ENCODE data around the gene NAALADL2.
"Not testable (repeated sequence)": the region's sequence is repeated elsewhere in the genome, so short reads cannot be mapped to it uniquely, and the experiment has no call there.

Gene NAALADL2

DNA sequence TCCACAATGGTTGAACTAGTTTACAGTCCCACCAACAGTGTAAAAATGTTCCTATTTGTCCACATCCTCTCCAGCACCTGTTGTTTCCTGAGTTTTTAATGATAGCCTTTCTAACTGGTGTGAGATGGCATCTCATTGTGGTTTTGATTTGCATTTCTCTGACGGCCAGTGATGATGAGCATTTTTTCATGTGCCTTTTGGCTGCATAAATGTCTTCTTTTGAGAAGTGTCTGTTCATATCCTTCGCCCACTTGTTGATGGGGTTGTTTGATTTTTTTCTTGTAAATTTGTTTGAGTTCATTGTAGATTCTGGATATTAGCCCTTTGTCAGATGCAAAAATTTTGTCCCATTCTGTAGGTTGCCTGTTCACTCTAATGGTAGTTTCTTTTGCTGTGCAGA is 564.7 kb downstream of the NAALADL2 start:
- not testable (repeated sequence) for DNase-seq (ENCODE audit: low spot score)

DNA sequence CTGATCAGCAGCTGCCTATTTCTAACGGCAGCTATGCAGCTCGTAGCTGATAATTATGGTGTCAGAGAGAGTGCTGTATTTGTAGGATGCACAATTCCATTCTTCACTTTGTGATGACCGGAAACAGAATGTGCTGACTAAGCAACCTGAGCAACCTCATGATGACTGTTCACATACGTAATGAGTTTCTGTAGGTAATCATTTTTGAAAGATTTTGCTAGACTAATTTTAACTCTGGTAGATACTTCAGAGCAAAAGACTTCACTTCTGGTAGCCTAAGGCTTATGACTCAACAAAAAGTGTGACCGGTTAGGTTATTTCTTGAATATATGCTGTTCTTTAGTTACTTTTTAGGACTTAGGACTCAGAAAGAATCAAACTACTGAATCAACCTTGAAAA is 567.7 kb downstream of the NAALADL2 start:
- DNase-seq (ENCODE audit: low spot score): no peak

DNA sequence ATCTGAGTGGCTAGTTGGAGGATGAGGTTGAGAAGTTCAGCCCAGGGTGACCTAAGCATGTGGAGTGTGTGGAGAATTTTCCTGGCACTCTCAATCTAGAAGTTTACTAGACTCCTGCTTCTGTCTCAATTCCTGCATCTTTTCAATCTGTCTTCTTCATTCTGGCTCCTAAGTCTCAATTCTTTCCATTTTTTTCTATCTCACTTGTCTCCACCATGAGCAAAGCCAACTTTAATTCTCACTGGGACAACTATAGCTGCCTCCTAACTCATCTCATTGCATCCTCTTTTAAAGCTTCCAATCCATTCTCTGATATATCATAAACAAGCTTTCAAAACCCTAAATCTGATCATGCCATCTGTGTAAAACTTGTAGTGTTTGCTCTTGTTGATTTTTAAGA is 569.3 kb downstream of the NAALADL2 start:
- DNase-seq (ENCODE audit: low spot score): no peak

DNA sequence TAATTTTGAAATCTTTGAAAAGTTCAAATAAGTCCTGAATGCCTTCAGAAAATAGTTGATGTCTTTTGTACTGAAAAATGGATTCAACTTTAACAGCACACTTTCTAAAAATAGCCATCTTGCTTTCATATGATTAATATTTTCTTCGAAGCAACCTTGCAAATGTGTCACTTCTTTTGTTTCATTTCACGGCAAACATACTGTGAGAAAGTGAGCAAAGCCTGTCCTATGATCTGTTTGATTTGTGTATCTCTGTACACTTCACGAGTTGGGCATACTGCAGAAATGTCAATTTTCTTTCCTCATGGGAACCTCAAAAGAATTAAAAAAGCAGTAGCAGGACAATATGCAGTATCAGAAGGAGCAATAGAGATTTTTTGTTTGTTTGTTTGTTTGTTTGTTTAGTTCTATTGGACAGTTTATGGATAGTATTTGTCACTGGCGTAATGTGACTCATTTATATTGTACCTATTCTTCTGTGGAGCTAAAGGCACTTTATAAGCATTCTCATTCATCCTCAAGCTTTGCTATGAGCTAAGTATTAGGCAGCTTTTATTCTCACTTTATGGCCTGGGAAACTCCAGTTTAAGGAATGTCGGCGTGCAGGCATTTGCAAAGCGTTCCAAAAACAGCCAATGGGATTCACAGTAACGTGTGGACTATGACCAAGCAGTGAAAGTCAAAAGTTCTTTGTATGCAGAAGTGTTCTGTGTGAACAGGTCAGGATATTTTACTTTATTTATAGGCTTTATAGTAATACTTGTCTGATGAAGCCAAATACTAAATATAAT is 572.0 kb downstream of the NAALADL2 start:
- DNase-seq (ENCODE audit: low spot score): no peak

DNA sequence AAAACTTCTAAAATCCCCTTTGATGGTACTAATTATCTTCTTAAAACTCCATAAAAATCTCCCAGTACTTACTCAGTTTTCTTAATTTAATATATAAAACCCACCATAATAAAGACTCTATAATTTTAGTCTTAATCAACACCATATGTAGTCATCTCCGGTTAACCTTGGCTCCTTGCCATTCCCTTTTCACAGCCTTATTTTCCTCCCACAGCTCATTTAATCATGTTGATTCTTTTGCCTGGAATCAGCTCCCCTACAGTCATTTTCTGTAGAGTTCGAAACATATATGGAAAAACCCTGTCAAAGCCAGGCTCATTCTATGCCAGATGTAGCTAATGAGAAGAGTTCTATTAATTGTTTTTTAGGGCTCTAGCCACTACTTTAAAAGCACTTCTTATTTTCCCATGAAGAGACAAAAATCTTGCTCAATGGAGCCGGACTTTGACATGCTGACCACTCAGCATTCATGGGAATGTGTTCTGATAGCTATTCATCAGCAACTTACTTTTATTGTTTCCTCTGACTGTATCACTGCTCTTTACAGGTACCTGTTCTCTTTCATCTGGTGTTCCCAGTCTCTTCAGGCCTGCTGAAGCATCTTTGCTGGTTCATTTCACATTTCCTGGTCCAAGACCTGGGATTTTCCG is 573.4 kb downstream of the NAALADL2 start:
- no peak for DNase-seq (ENCODE audit: low spot score)

DNA sequence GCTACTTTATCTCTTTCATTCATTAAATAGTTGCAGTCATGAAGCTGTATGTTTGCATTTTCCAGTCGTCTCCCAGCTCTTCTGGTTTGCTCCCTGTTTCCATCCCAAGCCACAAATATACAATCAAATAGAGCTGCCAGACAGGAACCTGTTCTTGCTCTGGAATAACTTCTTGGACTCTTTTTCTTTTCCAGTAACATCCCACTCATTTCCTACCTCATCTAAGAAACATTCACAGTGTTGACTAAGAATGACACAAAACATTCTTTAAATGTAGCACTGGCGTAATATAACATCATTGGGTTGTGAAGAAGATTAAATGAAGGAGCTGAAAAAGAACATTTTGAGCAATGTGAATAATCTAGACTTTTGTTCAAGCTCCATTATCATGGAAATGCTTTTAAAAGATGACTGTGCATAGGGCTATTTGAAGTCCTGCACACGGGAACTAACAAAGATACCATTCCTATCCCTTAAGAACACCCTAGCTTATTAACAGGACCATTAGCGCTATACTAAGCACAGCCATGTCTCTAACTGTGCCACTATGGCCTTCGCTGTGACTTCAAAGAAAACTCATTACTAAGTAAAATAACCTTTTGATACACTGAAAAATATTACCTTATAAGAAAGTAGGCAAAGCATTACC is 574.0 kb downstream of the NAALADL2 start:
- DNase-seq (ENCODE audit: low spot score): no peak

DNA sequence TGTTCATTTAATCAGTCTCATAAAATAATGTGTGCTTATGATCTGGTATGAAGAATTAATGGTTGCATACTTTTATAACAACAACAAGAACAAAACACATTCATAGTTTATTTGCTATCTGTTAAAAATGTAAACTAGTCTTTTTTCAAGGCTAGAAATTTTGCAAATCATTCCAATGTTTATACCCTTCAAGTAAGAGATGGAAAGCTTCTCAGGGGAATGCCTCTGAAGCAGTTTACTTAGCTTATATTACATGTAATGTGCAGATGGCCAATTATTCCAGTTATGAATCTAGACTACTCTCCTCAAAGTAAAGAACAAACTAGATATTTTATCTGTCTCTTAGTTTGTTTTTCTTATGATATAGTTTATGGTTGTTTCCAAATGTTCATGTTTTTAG is 575.4 kb downstream of the NAALADL2 start:
- no peak for DNase-seq (ENCODE audit: low spot score)

DNA sequence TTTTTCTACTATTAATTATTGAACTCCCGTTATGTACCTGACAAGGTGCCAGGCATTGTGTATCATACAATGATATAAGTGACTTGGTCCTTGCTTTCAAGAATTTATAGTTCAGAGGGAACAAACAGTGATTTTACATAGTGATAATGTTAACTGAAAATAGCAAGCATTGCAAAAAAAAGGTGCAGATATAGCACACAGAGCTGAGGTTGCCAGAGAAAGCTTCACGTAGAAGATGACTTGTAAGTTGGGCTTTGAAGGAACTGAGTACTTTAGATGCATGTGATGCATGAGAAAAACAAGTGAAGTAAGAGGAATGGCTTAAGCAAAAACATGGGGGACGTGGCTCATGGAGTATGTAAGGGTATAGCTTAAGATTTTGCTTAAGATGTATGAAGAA is 584.5 kb downstream of the NAALADL2 start:
- no peak for DNase-seq (ENCODE audit: low spot score)

DNA sequence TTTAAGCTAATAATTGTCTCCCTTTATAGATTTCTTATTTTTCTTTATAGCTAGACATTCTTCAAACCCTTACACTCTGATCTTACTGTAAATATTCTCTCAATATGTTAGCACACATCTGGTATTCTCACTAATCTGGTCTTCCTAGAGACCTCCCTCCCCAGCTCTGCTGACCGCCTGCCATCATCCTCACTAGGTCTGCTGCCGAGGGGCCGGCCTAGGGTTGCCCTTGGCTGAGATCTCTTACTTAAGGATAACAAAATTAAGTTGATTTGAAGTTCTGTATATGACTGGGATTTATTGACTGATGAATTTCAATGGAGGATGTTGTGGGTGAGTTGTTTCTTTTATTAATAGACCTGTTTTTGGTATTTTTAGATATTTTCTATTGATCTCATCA is 586.6 kb downstream of the NAALADL2 start:
- DNase-seq (ENCODE audit: low spot score): no peak

DNA sequence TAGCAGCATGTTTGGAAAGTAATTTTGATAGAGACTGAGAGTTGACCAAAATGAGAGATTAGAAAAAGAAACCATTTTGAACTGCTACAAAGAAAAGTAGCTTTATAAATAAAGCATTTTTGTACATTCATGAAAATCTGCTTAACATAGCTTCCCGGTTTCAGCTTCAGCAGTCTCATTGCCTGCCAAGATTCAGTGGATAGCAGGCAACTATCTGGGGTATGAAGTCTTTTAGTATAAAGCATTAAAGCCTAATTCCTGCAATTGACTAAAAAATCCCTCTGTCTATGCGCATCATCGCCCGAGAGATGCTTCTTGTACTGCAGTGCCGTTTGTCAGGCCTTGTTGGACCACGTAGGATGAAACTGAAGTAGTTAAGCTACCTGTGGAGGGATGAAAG is 588.4 kb downstream of the NAALADL2 start:
- DNase-seq (ENCODE audit: low spot score): no peak

DNA sequence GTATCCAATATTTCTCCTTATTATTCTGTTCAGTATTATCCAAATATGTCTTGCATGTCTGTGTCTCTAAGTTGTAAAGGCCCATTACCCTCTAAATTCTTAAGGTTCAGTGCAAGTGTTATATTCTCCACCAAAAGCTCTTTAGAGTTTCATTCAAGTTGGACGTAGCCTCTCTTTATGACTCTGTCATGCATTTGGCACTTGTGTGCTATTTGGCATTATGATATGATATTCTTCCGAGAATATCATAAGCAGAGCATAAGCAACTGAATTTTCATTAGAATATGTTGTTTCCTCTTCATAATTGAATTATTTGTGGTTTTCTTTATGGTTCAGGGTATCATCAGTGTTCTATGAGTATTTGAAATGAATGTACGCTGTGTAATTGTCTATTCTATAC is 594.2 kb downstream of the NAALADL2 start:
- DNase-seq (ENCODE audit: low spot score): no peak

DNA sequence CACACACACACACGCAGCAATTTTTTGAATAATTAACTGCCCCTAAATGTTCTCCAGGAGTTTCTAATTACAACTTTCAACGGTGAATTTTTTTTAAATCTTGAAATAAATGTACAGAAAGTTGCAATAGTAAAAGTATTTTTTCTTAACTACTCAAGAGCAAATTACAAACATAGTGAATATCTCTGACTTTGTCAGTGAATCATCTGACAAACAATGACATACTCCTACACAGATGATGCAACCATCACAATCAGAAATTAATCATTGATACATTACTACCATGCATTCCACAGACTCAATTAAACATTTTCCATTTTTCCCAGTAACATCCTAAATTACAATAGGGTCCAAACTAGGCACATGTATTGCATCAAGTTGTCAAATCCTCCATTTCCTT is 597.3 kb downstream of the NAALADL2 start:
- no peak for DNase-seq (ENCODE audit: low spot score)

DNA sequence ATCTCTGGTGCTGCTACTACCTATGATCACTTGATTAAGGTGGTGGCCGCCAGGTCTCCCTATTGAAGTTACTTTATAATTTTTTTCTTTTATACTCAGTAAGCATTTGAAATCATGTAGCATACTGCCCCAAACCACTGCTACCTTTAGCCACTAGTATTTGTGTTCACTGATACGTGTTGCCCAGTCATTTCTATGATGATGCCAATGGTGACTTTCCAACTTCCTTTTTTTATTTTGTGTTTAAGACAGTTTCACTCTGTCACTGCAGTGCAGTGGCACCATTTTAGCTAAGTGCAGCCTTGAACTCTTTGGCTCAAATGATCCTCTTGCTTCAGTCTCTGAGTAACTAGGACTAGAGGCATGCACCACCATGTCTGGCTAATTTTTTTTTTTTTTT is 598.2 kb downstream of the NAALADL2 start:
- DNase-seq (ENCODE audit: low spot score): no peak

DNA sequence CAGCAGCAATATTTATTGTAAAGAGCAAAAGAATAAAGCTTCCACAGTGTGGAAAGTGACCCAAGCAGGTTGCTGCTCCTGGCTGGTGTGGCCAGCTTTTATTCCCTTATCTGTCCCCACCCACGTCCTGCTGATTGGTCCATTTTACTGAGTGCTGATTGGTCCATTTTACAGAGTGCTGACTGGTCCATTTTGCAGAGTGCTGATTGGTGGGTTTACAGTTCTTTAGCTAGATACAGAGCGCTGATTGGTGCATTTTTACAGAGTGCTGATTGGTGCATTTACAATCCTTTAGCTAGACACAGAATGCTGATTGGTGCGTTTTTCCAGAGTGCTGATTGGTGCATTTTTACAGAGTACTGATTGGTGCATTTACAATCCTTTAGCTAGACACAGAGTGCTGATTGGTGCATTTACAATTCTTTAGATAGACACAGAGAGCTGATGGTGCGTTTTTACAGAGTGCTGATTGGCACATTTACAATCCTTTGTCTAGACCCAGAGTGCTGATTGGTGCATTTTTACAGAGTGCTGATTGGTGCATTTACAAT is 601.8 kb downstream of the NAALADL2 start:
- not testable (repeated sequence) for DNase-seq (ENCODE audit: low spot score)

DNA sequence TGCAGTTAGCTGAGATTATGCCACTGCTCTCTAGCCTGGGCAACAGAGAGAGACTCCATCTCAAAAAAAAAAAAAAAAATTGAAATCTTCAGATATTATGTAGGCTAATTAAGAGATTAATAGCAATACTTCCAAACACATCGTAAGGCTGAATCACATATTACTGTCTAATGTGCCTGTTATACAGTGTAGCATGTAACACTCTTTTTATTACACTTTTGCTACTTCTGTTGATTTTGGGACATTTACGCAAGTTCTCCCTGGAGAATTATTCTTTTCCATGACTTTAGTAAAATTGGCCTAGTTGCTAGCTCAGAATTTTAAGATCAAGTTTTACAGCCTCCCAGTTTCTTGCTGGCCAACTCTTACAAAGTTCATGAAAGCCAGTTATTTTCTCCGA is 605.2 kb downstream of the NAALADL2 start:
- DNase-seq (ENCODE audit: low spot score): no peak

DNA sequence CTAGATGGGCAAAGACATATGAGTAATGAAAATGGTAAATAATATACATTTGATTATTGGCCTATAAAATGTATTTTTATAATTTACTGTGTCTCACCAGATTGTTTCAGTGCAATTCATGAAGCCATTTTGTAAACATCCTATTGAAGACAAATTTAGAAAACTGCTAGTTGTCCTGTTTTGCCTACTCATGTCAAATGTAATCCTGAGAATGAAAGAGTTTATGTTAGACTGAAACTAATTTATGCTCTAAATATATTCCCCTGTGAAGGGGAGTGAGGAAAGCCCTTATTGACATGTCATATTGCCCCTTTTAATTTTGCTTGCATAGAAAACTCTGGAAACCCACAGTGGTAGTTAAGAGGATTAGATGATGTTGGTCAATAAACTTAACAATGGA is 610.0 kb downstream of the NAALADL2 start:
- no peak for DNase-seq (ENCODE audit: low spot score)

DNA sequence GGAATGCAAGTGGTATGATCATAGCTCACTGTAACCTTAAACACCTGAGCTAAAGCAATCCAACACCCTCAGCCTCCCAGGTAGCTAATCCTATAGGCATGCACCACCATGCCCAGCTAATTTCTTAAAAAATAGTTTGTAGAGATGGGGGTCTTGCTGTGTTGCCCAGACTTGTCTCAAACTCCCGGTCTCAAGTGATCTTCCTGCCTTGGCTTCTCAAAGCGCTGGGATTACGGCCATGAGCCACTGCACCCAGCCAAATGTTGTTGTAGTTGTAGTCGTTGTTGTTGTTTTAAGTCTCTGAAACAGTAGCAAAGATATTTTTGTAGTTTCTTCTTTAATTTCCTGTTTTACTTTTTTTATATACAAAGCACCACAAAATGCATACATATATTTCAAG is 616.6 kb downstream of the NAALADL2 start:
- no peak for DNase-seq (ENCODE audit: low spot score)

DNA sequence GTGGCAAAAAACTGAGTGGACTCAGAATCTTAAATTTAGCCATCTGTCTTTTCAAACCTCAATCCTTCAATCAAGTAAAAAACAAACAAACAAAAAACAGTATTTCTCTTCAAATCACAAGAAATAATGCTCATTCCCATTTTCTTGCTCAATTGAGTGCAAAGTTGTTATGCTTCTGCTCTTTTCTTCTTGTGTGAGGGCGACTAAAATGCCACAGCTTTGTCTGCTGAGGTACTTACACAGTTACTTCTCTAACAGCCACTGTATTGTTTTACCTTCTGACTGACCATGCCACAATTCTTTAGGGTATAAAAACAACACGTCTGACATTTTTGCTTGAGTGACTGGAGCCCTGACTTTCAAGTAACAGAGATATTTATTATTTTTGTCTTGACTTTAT is 617.4 kb downstream of the NAALADL2 start:
- no peak for DNase-seq (ENCODE audit: low spot score)

DNA sequence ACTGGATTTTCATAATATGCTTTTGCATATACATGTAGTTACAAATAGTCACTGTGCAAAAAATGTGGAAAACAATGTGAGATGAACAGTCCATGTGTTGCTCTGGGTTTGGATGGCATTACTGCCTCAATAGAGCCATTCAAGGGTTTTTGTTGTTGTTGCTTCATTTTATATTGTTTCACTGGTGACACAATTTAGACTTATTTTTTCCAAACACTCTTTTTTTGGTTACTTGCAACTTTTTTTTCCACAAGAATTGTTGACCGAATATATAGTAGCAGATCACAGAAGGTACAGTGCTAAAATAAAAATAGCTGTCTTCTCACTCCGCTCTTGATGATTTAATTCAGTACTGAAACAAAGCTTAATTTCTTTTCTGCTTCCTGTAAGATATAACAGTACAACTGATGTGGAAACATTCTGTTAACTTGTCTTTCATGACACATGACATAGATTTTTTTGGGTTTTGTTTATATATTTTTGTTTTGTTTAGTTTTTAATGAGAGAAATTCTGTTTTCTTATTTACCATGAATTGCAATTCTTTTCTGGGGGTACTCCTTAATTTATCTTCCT is 618.6 kb downstream of the NAALADL2 start:
- no peak for DNase-seq (ENCODE audit: low spot score)

DNA sequence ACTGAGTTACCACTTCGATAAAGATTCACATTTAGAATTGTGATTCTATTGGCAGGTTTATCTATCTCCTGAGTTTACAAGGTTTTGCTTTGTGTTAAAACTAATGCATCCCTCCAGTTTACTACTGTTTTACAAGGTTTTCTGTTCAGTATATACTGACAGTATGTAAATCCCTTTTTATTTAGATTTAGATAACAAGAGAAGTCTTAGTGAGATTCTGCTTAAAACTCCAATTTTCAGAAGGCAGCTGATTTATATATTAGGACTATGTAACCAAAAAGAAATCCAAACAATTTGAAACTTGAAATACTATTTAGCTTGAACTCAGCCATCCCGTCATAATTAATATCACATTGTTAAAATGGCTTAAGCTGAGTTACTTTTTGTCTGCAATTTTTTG is 619.2 kb downstream of the NAALADL2 start:
- no peak for DNase-seq (ENCODE audit: low spot score)

DNA sequence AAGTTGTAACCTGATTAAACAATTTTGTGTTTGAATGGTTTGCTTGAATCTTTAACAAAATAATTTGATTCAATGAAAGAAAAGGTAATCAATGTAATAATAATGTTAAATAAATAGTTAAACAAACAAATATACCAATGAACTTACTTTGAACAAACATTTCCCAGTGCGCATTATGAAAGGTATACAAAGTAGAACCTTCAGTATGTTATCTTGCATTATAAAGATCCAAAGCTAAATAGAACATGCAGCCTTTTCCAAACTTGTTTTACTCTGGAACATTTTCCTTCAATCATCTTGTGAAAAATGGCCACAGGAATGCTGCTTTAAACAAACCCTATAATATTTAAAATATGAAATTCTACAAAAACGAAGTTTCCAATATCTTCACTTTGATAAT is 620.0 kb downstream of the NAALADL2 start:
- DNase-seq (ENCODE audit: low spot score): no peak

DNA sequence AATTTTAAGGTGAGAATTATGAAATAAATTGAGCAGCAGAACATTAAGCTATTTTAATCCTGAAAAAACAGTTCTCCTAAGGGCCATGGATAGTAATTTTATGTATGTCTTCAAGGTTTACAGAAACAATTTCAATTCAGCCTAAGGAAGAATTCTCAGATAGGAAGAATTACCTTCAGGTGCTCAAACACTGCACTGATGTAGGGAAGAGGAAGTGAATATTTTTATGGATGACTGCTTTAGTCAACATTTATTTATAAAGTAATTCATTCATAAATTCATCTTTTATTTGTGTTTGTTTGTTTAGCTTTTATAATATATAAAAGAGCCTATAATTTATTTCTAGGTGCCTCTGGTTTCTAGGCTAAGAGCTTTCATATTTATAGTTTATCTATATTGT is 620.7 kb downstream of the NAALADL2 start:
- DNase-seq (ENCODE audit: low spot score): no peak

DNA sequence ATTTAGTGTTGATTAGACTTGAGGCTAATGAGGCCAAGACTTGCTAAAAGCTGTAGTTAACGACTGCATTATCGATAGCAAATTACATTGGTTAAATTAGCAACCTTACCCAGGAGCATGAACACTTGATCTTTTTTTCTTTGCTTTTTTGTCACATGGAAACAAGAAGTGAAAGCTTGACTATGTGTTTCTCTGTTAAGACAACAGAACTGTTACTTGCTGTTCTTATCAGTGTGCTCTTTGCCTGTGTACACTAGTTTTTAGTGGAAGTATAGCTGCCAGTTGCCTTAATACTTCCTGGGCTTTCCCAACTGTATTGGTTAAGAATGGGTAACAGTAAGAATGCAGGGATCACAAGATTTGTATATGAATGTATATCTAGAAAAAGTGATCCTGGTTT is 625.5 kb downstream of the NAALADL2 start:
- DNase-seq (ENCODE audit: low spot score): no peak
